HAP-1 (cell line): ENCODE results near the gene NCBP2.

Source experiments
- DNase-seq, 2 experiments: peaks; one replicate each; pipeline ENCODE4 v3.0.0-alpha.2; 2016 to 2020; ENCODE audit warnings: low spot score in 2 of 2
- H3K27me3 ChIP-seq: fragments of 250-450 bp; sonication (Bioruptor Pico); 2 replicates; pipeline ENCODE4 v1.5.1; 2020; ENCODE audit warnings: low read depth, mild to moderate bottlenecking, moderate library complexity
- H3K36me3 ChIP-seq: fragments of 250-450 bp; sonication (Bioruptor Pico); replicated peaks from 2 replicates; pipeline ENCODE4 v1.5.1; 2020; ENCODE audit warnings: mild to moderate bottlenecking
- H3K4me1 ChIP-seq: fragments of 250-450 bp; sonication (Bioruptor Pico); 2 replicates; pipeline ENCODE4 v1.5.1; 2020; ENCODE audit warnings: mild to moderate bottlenecking
- H3K4me3 ChIP-seq: fragments of 250-450 bp; sonication (Bioruptor Pico); 2 replicates; pipeline ENCODE4 v1.5.1; 2020; ENCODE audit warnings: mild to moderate bottlenecking, moderate library complexity
- H3K9me3 ChIP-seq: fragments of 250-450 bp; sonication (Bioruptor Pico); 2 replicates; pipeline ENCODE4 v1.5.1; 2020; ENCODE audit warnings: mild to moderate bottlenecking, moderate library complexity
- in situ Hi-C: fragments of 300-500 bp; cut with MboI; formaldehyde crosslinking; loops from 3 replicates; pipeline ENCODE4 v1.14.3; 2020; ENCODE audit warnings: low sequenced_read_pairs, inconsistent platforms, mixed read lengths

The NCBP2 gene

GRCh38 chr3:196975349-196975748, 33.0 kb upstream of the NCBP2 start:
- Histone ChIP-seq H3K27me3 (no peaks in the 10 kb centered on the region), H3K9me3 (no peaks in the 10 kb centered on the region), H3K4me1 (no peaks in the 10 kb centered on the region), H3K36me3 (no peaks in the 10 kb centered on the region), H3K4me3 (no peak overlapping the region)
- in situ Hi-C loops: no loop called here
- no peak for DNase-seq

GRCh38 chr3:196974661-196975060, 32.3 kb upstream of the NCBP2 start:
- Histone ChIP-seq H3K36me3 (no peaks in the 10 kb centered on the region), H3K4me1 (no peaks in the 10 kb centered on the region), H3K9me3 (no peaks in the 10 kb centered on the region), H3K4me3 (no peak overlapping the region), H3K27me3 (no peaks in the 10 kb centered on the region)
- DNase-seq: no peak
- in situ Hi-C loops: no loop called here

DNA sequence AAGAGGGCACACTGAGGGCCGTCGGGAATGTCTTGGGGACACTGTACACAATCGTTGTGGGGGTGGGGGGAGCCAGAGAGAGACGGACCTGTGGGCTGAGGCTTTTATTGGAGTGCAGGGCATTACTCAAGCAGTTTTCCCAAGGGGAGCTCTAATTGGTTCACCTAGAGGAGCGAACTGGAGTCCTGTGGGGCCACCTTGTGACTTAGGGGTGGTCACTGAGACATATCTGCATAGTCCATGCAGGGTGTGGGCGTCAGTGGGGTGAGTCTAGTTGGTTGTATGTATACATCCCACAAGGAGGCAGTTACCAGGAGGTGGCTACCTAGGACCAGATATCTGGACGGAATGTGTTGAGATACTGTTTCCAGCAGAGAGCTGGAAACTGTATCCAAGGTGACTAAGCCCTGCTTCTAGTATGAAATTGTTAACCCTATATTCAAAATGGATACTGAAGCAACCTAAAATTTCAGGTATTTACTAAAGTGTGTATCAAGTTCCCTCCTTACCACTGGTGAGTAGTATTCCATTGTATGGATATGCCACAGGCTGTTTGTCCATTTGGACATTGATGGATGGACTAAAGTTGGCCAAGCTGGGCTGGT, 28.9 kb upstream of the NCBP2 start:
- Histone ChIP-seq H3K36me3 (0 out of 2 replicates have a peak, but pooled peaks cover 3% of the 10 kb centered on the region), H3K4me3 (no peak overlapping the region), H3K4me1 (peaks cover 5% of the 10 kb centered on the region), H3K9me3 (no peaks in the 10 kb centered on the region), H3K27me3 (no peaks in the 10 kb centered on the region)
- no peak for DNase-seq
- in situ Hi-C loops: no loop called here

- Histone ChIP-seq H3K4me3 (no peak overlapping the region), H3K9me3 (no peaks in the 10 kb centered on the region; the same call in 1 of the 2 replicates), H3K36me3 (0 out of 2 replicates have a peak, but pooled peaks cover 3% of the 10 kb centered on the region), H3K27me3 (no peaks in the 10 kb centered on the region), H3K4me1 (peaks cover 5% of the 10 kb centered on the region)
- in situ Hi-C loops: no loop called here
- no peak for DNase-seq
Measured at GRCh38 chr3:196970547-196971093, 28.3 kb upstream of the NCBP2 start.

DNA sequence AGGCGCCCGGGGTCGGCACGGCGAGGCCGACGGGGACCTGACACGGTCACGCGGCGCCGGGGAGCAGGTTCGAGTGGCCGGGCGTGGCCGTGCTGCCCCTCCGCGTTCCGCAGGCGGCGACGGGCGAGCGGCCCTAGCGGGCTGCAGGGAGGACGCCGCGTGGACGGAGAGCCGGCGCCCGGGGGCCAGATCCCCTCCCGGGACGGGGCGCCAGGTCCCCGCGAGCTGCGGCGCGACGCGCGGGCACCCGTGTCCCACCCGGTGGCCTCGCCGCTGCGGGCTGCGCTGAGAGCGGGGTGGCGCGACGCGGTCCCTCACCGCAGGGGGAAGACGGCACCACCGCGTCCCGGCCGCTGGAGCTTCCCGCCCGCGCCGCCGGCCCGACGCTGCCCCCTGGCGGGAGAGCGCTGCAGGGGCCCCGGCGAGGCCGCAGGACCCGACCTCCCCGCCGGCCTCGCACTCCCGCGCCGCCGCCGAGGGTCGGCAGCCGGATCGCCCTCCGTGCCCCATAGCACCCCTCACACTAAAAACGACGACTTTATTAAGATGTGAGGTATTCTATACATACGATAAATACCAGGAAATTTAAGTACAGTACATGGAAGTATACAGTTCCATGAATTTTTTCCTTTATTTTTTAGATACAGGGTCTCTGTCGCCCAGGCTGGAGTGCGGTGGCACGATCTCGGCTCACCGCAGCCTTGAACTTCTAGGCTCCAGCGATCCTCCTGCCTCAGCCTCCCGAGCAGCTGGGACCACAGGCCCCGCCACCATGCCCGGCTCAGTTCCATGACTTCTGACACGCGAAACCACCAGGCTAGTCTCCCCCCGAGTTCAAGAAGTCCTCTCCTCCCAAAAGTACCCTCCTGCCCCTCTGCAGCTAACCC, 27.6 kb upstream of the NCBP2 start:
- Histone ChIP-seq H3K27me3 (no peaks in the 10 kb centered on the region), H3K36me3 (0 out of 2 replicates have a peak, but pooled peaks cover 3% of the 10 kb centered on the region), H3K4me1 (peaks cover 5% of the 10 kb centered on the region), H3K4me3 (peak overlapping the region; percentile 45), H3K9me3 (no peaks in the 10 kb centered on the region; the same call in 1 of the 2 replicates)
- peak; percentile 60 to 79 for DNase-seq
- in situ Hi-C loops: no loop called here

DNA sequence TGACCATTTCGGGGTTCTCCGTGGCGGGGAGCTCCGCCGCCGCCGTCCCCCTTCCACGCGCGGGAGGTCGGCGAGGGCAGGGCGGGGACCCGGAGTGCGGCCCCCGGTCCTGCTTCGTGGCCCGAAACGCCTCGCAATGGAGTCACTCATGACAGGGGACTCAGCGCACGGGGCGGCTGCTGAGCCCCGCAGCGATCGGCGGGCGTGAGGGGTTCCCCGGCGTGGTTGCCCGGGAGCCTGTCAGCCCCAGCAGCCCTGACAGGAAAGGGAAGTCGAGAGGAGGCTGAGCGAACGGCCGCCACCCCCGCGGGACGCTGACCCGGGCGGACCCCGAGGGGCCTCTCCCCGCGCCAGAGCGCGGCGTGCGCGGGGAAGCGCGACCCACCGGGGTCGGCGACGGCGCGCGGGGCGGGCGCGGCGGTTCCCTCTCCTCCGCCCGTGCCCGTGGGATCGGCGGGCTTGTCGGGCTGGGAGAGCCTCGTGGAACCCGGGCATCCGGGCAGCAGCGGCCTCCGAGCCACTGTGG, 26.9 kb upstream of the NCBP2 start:
- H3K9me3 ChIP-seq: no peaks in the 10 kb centered on the region; the same call in 1 of the 2 replicates
- H3K36me3 ChIP-seq: 0 out of 2 replicates have a peak, but pooled peaks cover 3% of the 10 kb centered on the region
- peaks cover 5% of the 10 kb centered on the region for H3K4me1 ChIP-seq
- in situ Hi-C loops: no loop called here
- peak in 1 of 2 experiments; percentile 52 for DNase-seq
- no peaks in the 10 kb centered on the region for H3K27me3 ChIP-seq
- H3K4me3 ChIP-seq: peak overlapping the region; percentile 45

- in situ Hi-C loops: no loop called here
- Histone ChIP-seq H3K4me3 (peak within 1 kb of the TSS; percentile 45), H3K27me3 (no peaks in the 10 kb centered on the region), H3K9me3 (no peaks in the 10 kb centered on the region; the same call in 1 of the 2 replicates), H3K4me1 (peaks cover 5% of the 10 kb centered on the region), H3K36me3 (0 out of 2 replicates have a peak, but pooled peaks cover 3% of the 10 kb centered on the region)
- DNase-seq: peak; percentile 37 to 60
Measured at GRCh38 chr3:196968233-196969133, 26.2 kb upstream of the NCBP2 start, which contains the start of gene PIGZ. Gene PIGZ, minus strand, starts transcription at chr3:196968833. Its CDS starts 16,802 bp downstream, at chr3:196952031.

DNA sequence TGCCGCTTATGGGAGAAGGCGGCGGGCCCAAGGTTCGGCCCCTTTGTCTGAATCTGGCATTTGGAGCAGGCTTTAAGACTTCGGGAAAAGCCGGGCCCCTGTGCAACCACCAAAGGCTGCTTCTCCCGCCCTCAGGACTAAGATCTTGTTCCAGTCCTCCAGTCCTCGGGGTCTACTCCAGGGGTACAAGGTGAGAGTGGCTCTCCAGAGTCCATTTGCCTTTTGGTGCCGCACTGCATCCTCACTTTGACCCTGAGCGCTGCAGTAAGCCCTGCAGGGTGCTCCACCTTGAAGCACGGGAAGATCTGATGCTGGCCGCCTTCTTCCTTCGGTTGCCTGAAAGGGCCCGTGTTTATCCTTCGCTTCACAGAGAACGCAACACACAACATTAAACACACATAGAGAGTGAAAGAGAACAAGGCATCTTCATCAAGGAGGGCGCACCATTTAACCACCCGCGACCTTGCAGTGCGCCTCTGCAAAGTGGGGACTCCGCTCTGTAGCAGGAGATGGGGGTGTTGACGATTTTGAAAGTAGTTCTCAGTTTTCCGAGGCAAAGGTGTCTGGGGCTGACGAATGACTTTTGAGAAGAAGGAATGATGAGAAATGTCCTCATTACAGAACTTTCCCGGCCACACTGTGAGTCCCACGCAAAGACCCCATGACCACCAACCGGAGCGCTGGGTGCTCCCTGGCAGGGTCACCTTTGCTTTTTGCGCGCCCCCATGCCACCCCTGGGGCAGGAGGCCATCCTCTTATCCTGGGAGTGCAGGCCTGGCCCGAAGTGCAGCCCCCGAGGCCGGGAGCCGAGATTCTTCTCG, 25.3 kb upstream of the NCBP2 start:
- in situ Hi-C loops: no loop called here
- no peaks in the 10 kb centered on the region for H3K27me3 ChIP-seq

DNA sequence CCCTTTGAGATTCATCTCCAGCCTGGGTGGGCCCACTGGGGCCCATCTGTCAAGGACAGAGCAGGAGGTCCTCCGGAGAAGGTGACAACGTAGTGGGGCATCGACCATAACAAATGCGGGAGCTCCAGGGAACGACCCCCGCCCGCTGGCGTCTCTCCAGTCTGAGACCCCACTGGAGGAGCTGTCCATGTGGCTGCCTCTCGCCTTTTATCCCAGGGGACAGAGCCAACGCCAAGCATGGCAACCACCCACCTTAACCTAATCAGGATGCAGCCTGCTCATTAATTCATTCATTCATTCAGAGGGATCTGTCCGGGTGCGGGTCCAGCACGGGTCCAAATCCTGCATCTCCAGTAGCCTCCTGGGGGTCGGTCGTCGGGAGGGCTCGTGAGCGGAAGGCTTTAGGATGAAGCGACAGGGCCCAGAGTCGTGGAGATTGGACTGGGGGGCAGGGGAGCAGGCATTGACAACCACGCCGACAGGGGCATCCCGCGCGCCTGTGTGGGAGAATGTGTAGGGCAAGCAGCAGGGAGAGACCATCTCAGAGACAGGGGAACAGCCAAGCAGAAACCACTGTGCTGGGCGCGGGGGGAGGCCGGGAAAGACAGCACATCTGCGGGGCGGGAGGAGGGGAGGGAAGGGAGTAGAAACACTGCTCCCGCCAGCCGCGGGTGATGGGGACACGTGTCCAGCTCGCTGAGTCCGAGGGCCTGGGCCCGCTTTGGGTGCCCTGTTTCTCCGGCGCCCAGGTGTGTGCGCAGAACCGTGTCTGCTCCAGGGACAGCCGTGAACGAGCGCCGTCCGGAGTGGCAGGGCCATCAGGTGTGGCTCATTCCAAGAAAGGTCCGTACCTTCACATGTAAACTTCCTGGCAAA, 24.4 kb upstream of the NCBP2 start:
- Histone ChIP-seq H3K4me3 (no peak overlapping the region), H3K27me3 (no peaks in the 10 kb centered on the region)

More for the DNA sequence above, 25.3 kb upstream of the NCBP2 start:
- no peaks in the 10 kb centered on the region; the same call in 1 of the 2 replicates for H3K9me3 ChIP-seq
- peak overlapping the region; percentile 29 for H3K4me3 ChIP-seq
- DNase-seq: no peak
- 0 out of 2 replicates have a peak, but pooled peaks cover 3% of the 10 kb centered on the region for H3K36me3 ChIP-seq
- H3K4me1 ChIP-seq: peaks cover 5% of the 10 kb centered on the region

DNA sequence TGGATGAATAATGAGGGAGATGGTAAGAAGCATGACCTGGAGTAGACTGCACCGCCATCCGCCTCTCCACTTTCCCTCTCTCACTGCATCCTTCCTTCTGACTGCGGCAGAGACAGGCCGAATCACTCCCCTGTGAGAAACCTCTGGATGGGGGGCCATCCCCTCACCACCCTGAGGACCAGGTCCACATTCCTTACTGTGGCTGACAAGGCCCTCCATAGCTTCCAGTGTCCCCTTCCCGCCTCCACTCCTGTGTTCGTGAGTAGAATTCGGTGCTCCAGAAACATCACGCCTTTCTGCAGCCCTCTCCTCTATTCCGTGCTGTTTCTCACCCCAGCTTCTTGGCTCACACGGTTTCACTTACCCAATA, 23.5 kb upstream of the NCBP2 start:
- peaks cover 5% of the 10 kb centered on the region for H3K4me1 ChIP-seq
- in situ Hi-C loops: no loop called here
- H3K9me3 ChIP-seq: no peaks in the 10 kb centered on the region; the same call in 1 of the 2 replicates
- 0 out of 2 replicates have a peak, but pooled peaks cover 3% of the 10 kb centered on the region for H3K36me3 ChIP-seq
- no peak for DNase-seq
- no peaks in the 10 kb centered on the region for H3K27me3 ChIP-seq
- H3K4me3 ChIP-seq: no peak overlapping the region

More for the DNA sequence above, 24.4 kb upstream of the NCBP2 start:
- in situ Hi-C loops: no loop called here
- H3K4me1 ChIP-seq: peaks cover 5% of the 10 kb centered on the region
- H3K36me3 ChIP-seq: 0 out of 2 replicates have a peak, but pooled peaks cover 3% of the 10 kb centered on the region
- H3K9me3 ChIP-seq: no peaks in the 10 kb centered on the region; the same call in 1 of the 2 replicates
- DNase-seq: no peak

DNA sequence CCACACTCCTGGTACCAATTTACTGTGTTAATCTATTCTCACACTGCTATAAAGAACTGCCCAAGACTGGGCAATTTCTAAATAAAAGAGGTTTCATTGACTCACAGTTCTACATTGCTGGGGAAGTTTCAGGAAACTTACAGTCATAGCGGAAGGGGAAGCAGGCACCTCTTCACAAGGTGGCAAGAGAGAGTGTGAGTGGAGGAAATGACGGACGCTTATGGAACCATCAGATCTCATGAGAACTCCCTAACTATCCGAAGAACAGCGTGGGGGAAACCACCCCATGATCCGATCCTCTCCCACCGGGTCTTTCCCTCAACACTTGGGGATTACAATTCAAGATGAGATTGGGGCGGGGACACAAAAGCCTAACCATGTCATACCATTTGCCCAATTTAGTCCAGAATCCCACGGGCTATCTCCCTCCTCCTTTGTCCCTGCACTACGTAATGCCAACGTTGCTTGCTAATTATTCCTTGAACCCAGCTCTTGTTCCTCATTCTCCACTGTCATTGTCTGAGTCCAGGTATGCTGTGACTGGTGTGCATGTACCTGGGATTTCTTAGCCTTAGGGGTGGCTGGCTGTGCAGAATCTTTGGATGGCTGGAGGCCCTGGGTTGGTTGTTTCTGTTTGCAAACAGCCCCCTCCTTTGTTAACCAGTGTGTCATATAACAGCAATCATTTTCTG, 22.9 kb upstream of the NCBP2 start:
- Histone ChIP-seq H3K4me3 (no peak overlapping the region), H3K4me1 (peaks cover 5% of the 10 kb centered on the region), H3K27me3 (no peaks in the 10 kb centered on the region), H3K9me3 (no peaks in the 10 kb centered on the region; the same call in 1 of the 2 replicates), H3K36me3 (0 out of 2 replicates have a peak, but pooled peaks cover 3% of the 10 kb centered on the region)
- in situ Hi-C loops: no loop called here
- DNase-seq: no peak
